HK-2 (cell line): Measurements from ENCODE around the gene FOXO1.
A peak's percentile ranks its signal among the peaks of the same experiment; 100 is the strongest.
"Not testable (repeated sequence)": the region's sequence is repeated elsewhere in the genome, so short reads cannot be mapped to it uniquely, and the experiment has no call there.

Experiments used
- DNase-seq: peaks from one replicate; pipeline ENCODE4 v3.0.0-alpha.2; 2018; ENCODE audit not compliant: unreplicated experiment

Gene FOXO1

GRCh38 chr13:40666045-40666932 is at the start of gene FOXO1:
TSS of gene FOXO1 (minus strand) at chr13:40666641. CDS start at chr13:40666212, 429 bp downstream.
- DNase-seq, result peak; percentile 69

- DNase-seq, result not testable (repeated sequence)
Measured at GRCh38 chr13:40714433-40714832, 48.0 kb upstream of the FOXO1 start.

- DNase-seq, result no peak
Measured at GRCh38 chr13:40706439-40706838, 40.0 kb upstream of the FOXO1 start.

- DNase-seq, result no peak
Measured at GRCh38 chr13:40697711-40698110, 31.3 kb upstream of the FOXO1 start.

GRCh38 chr13:40694426-40694825 is 28.0 kb upstream of the FOXO1 start:
- no peak for DNase-seq

- DNase-seq, result no peak
Measured at GRCh38 chr13:40692946-40693345, 26.5 kb upstream of the FOXO1 start.

- no peak for DNase-seq
Measured at GRCh38 chr13:40688781-40689180, 22.3 kb upstream of the FOXO1 start.

GRCh38 chr13:40682449-40683240 is 16.2 kb upstream of the FOXO1 start:
- no peak for DNase-seq

- no peak for DNase-seq
Measured at GRCh38 chr13:40681341-40682146, 15.1 kb upstream of the FOXO1 start.

GRCh38 chr13:40680659-40681323 is 14.3 kb upstream of the FOXO1 start:
- DNase-seq, result no peak

GRCh38 chr13:40679480-40679985 is 13.1 kb upstream of the FOXO1 start:
- no peak for DNase-seq

- DNase-seq, result no peak
Measured at GRCh38 chr13:40677064-40677463, 10.6 kb upstream of the FOXO1 start.

- DNase-seq, result no peak
Measured at GRCh38 chr13:40676007-40676406, 9.6 kb upstream of the FOXO1 start.

- no peak for DNase-seq
Measured at GRCh38 chr13:40673414-40673813, 7.0 kb upstream of the FOXO1 start.

GRCh38 chr13:40672765-40673397 is 6.4 kb upstream of the FOXO1 start:
- DNase-seq, result no peak

GRCh38 chr13:40671956-40672764 is 5.7 kb upstream of the FOXO1 start:
- no peak for DNase-seq

- no peak for DNase-seq
Measured at GRCh38 chr13:40670307-40670706, 3.9 kb upstream of the FOXO1 start.

GRCh38 chr13:40668335-40668734 is 1.9 kb upstream of the FOXO1 start:
- DNase-seq, result no peak

GRCh38 chr13:40667622-40667978 is 1.2 kb upstream of the FOXO1 start:
- no peak for DNase-seq
